ENCODE results near the gene ATRN. TPM values are rescaled to one million over a fixed set of nuclear protein-coding genes. Genes with fewer than 3 reads are reported as not detected.

ATRN gene
- polyA plus RNA-seq, 1 donor (not counting 4 experiments of a cell fraction or from before 2014, with no cell fraction given): 49.9 TPM

GRCh38 chr20:3679749-3680700 lies 209.2 kb downstream of the ATRN start:
- Histone ChIP-seq H3K4me1 (ENCODE audit: control insufficient read depth, extremely low read depth, insufficient read depth, low read length) (no peaks in the 10 kb centered on the region), H3K27ac (ENCODE audit: control insufficient read depth, insufficient read depth, low read length) (no peak overlapping the region), H4K20me1 (ENCODE audit: control insufficient read depth, extremely low read depth, insufficient read depth, low read length) (no peaks in the 10 kb centered on the region), H3K4me2 (ENCODE audit: control insufficient read depth, extremely low read depth, insufficient read depth, low read depth, low read length) (no peak overlapping the region), H3K9me1 (ENCODE audit: control insufficient read depth, extremely low read depth, insufficient read depth, low read length) (no peaks in the 10 kb centered on the region), H2AFZ (ENCODE audit: control insufficient read depth, low read length) (no peak overlapping the region), H3K36me3 (ENCODE audit: control insufficient read depth in 2 of 2, extremely low read depth in 1 of 2, insufficient read depth in 2 of 2, low read length in 2 of 2) (no peaks in the 10 kb centered on the region), H3K27me3 (ENCODE audit: control insufficient read depth, extremely low read depth, insufficient read depth, low read length) (peaks cover 63% of the 10 kb centered on the region), H3K9me3 (ENCODE audit: control insufficient read depth, low read depth, low read length) (no peaks in the 10 kb centered on the region), H3K4me3 (ENCODE audit: control insufficient read depth in 2 of 3, extremely low read depth in 1 of 3, insufficient read depth in 2 of 3, low read depth in 1 of 3, low read length in 3 of 3) (no peak overlapping the region), H3K79me2 (ENCODE audit: control insufficient read depth, insufficient read depth, low read length) (no peaks in the 10 kb centered on the region), H3K9ac (ENCODE audit: control insufficient read depth, extremely low read depth, insufficient read depth, low read length) (no peak overlapping the region)
- dilution Hi-C loops (cut with MboI; ENCODE audit: extremely low pct_ligation_motif_present, low sequenced_read_pairs): no loop called here
- DNase-seq (ENCODE audit: low read depth, low spot score) (no peak), FAIRE-seq (no peak)
- TF ChIP-seq CTCF (optimal IDR thresholded peaks at IDR 0.05 in 1 of 3, IDR thresholded peaks at IDR 0.05 in 1 of 3, conservative IDR thresholded peaks at IDR 0.05 in 1 of 3; ENCODE audit: extremely low read depth in 1 of 3, insufficient read depth in 2 of 3, low read length in 3 of 3) (no peak), EZH2 (IDR thresholded peaks at IDR 0.05; ENCODE audit: low read length) (no peak)

- Histone ChIP-seq H4K20me1 (ENCODE audit: control insufficient read depth, extremely low read depth, insufficient read depth, low read length) (no peaks in the 10 kb centered on the region), H3K9me3 (ENCODE audit: control insufficient read depth, low read depth, low read length) (no peaks in the 10 kb centered on the region), H3K36me3 (ENCODE audit: control insufficient read depth in 2 of 2, extremely low read depth in 1 of 2, insufficient read depth in 2 of 2, low read length in 2 of 2) (no peaks in the 10 kb centered on the region), H3K4me2 (ENCODE audit: control insufficient read depth, extremely low read depth, insufficient read depth, low read depth, low read length) (no peak overlapping the region), H3K27me3 (ENCODE audit: control insufficient read depth, extremely low read depth, insufficient read depth, low read length) (peaks cover 55% of the 10 kb centered on the region), H2AFZ (ENCODE audit: control insufficient read depth, low read length) (no peak overlapping the region), H3K4me1 (ENCODE audit: control insufficient read depth, extremely low read depth, insufficient read depth, low read length) (no peaks in the 10 kb centered on the region), H3K27ac (ENCODE audit: control insufficient read depth, insufficient read depth, low read length) (no peak overlapping the region), H3K79me2 (ENCODE audit: control insufficient read depth, insufficient read depth, low read length) (no peaks in the 10 kb centered on the region), H3K9me1 (ENCODE audit: control insufficient read depth, extremely low read depth, insufficient read depth, low read length) (no peaks in the 10 kb centered on the region), H3K4me3 (ENCODE audit: control insufficient read depth in 2 of 3, extremely low read depth in 1 of 3, insufficient read depth in 2 of 3, low read depth in 1 of 3, low read length in 3 of 3) (no peak overlapping the region), H3K9ac (ENCODE audit: control insufficient read depth, extremely low read depth, insufficient read depth, low read length) (no peak overlapping the region)
- DNase-seq (ENCODE audit: low read depth, low spot score): no peak
- FAIRE-seq: no peak
- TF ChIP-seq CTCF (optimal IDR thresholded peaks at IDR 0.05 in 1 of 3, IDR thresholded peaks at IDR 0.05 in 1 of 3, conservative IDR thresholded peaks at IDR 0.05 in 1 of 3; ENCODE audit: extremely low read depth in 1 of 3, insufficient read depth in 2 of 3, low read length in 3 of 3) (no peak), EZH2 (IDR thresholded peaks at IDR 0.05; ENCODE audit: low read length) (no peak)
- dilution Hi-C loops (cut with MboI; ENCODE audit: extremely low pct_ligation_motif_present, low sequenced_read_pairs): no loop called here
These were observed 210.0 kb downstream of the ATRN start for GRCh38 chr20:3680701-3681351.

Measured in keratinocyte (primary cell).